WERI-Rb-1 (cell line): ENCODE data around the gene AFF3.

ENCODE experiments used
- DNase-seq: peaks from one replicate; pipeline ENCODE4 v3.0.0-alpha.2; 2020
- H3K27ac ChIP-seq: fragments of 250-450 bp; sonication (Bioruptor Pico); 2 replicates; pipeline ENCODE4 v1.5.1; 2020; ENCODE audit warnings: mild to moderate bottlenecking, moderate library complexity
- H3K27me3 ChIP-seq: fragments of 250-450 bp; sonication (Bioruptor Pico); 2 replicates; pipeline ENCODE4 v1.5.1; 2021; ENCODE audit warnings: mild to moderate bottlenecking, low read depth, moderate library complexity; ENCODE audit not compliant: insufficient read depth, severe bottlenecking
- H3K36me3 ChIP-seq: fragments of 250-450 bp; sonication (Bioruptor Pico); 2 replicates; pipeline ENCODE4 v1.5.1; 2020; ENCODE audit warnings: mild to moderate bottlenecking, moderate library complexity
- H3K4me3 ChIP-seq: 2 replicates; pipeline ENCODE4 v1.5.1; 2011; ENCODE audit warnings: low read depth, mild to moderate bottlenecking, control low read depth, low read length
- H3K9me3 ChIP-seq: fragments of 250-450 bp; sonication (Bioruptor Pico); 2 replicates; pipeline ENCODE4 v1.5.1; 2021; ENCODE audit warnings: mild to moderate bottlenecking, moderate library complexity; ENCODE audit not compliant: severe bottlenecking
- TF ChIP-seq, protein P1 (sequence below): IDR thresholded peaks from 2 replicates; pipeline ENCODE4 v1.5.1; 2011; ENCODE audit warnings: low read depth, mild to moderate bottlenecking, control low read depth, inconsistent platforms, low read length

AFF3 gene

DNA sequence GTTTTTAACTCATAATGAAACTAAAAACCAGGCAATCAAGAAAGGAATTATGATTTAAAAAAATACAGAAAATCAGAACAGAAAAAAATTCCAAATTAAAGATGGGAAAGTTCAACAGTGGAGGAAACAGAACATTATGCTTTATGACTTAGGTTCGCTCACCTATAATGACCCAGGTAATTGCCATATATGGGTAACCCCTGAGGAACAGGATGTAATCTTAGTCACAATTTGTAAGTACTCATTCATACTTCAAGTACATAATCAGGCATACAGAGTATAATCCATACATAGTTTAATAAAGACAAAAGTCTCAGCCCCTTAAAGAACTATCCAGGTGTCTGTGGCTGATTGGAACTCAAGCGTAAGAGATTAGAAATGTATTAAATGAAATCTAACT, 159.6 kb downstream of the AFF3 start:
- TF ChIP-seq, protein P1, sequence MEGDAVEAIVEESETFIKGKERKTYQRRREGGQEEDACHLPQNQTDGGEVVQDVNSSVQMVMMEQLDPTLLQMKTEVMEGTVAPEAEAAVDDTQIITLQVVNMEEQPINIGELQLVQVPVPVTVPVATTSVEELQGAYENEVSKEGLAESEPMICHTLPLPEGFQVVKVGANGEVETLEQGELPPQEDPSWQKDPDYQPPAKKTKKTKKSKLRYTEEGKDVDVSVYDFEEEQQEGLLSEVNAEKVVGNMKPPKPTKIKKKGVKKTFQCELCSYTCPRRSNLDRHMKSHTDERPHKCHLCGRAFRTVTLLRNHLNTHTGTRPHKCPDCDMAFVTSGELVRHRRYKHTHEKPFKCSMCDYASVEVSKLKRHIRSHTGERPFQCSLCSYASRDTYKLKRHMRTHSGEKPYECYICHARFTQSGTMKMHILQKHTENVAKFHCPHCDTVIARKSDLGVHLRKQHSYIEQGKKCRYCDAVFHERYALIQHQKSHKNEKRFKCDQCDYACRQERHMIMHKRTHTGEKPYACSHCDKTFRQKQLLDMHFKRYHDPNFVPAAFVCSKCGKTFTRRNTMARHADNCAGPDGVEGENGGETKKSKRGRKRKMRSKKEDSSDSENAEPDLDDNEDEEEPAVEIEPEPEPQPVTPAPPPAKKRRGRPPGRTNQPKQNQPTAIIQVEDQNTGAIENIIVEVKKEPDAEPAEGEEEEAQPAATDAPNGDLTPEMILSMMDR = no peak
- H3K36me3 ChIP-seq = no peaks in the 10 kb centered on the region
- no peak overlapping the region for H3K27ac ChIP-seq
- H3K9me3 ChIP-seq = no peaks in the 10 kb centered on the region
- H3K27me3 ChIP-seq = no peaks in the 10 kb centered on the region
- DNase-seq = no peak
- H3K4me3 ChIP-seq = no peak overlapping the region

DNA sequence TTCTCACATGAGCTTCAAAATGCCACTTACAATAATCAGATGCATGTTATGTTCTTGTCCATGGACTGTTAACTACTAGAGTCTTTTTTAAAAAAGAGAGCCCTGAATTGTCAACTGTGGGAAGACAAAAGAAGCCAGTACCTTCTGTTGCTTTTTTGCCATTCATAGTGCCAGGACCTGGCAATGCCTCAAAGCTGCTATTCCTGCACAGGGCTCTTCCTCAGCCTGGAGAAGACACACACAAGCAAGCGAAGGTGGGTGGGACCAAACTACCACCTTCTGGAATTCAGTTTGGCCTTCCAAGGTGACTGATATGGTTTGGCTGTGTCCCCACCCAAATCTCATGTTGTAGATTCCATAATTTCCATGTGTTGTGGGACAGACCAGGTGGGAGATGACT, 160.6 kb downstream of the AFF3 start:
- H3K27ac ChIP-seq = no peak overlapping the region
- no peak overlapping the region for H3K4me3 ChIP-seq
- no peaks in the 10 kb centered on the region for H3K9me3 ChIP-seq
- H3K36me3 ChIP-seq = no peaks in the 10 kb centered on the region
- no peaks in the 10 kb centered on the region for H3K27me3 ChIP-seq
- TF ChIP-seq, protein P1 = no peak
- no peak for DNase-seq

DNA sequence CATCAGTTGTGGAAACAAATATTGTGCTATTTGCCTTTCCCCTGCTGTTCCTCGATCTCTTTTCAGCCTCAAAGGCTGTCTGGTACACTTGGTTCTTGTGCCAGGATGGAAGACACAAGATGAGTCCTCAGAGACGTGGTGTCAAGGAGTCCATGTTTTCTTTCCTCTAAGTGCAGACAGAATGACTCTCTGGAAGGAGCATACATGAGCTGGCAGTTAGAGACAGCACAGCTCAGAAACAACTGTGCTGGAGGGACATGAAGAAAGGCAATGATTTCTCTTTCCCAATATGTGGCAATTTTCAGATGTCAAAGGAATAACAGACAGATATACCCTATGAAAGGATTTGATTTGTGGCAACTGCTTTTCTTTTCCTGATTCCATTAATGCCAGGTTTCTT, 162.2 kb downstream of the AFF3 start:
- H3K4me3 ChIP-seq = no peak overlapping the region
- TF ChIP-seq, protein P1 = no peak
- no peak overlapping the region for H3K27ac ChIP-seq
- H3K36me3 ChIP-seq = no peaks in the 10 kb centered on the region
- H3K27me3 ChIP-seq = no peaks in the 10 kb centered on the region
- no peaks in the 10 kb centered on the region for H3K9me3 ChIP-seq
- DNase-seq = no peak

DNA sequence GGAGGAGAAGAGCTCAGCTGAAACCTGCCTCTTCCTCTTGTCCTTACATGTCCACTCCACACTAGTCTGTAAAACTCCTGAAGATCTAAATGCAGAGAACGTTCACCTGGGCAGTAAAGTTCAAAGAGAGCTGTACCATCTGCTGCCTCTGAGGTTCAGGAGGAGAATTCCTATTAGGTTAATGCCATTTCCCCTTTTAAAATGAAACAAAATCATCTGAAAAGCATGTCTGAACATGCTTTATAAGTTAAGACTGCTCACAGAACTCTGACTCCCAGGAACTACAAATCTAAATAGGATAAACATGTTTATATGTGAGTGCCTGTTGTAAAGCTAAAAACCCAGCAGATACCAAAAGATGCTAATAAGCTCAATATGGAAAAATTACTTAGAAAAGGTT, 164.4 kb downstream of the AFF3 start:
- Histone ChIP-seq H3K4me3 (no peak overlapping the region), H3K27me3 (no peaks in the 10 kb centered on the region), H3K27ac (peak overlapping the region; percentile 62), H3K36me3 (no peaks in the 10 kb centered on the region), H3K9me3 (no peaks in the 10 kb centered on the region)
- TF ChIP-seq, protein P1 = no peak
- DNase-seq = peak; percentile 14

DNA sequence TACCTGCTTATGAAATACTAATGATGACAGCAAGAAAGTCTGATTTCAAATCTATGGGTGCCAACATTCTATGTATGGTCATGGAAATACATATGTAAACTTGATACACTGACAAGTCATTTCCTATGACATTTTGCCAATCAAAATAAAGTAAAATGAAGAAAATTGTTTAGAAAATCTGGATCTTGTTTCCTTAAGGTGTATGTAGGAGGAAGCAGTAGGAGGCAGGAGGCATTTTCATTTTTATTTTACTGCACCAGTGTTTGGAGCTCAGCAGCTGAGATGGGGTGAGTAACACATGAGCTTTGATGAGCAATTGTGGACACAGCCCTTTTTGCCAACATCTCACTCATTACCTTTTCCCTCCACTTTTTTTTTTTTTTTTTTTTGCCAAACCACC, 167.0 kb downstream of the AFF3 start:
- H3K4me3 ChIP-seq = no peak overlapping the region
- H3K36me3 ChIP-seq = no peaks in the 10 kb centered on the region
- H3K27ac ChIP-seq = no peak overlapping the region
- no peak for DNase-seq
- TF ChIP-seq, protein P1 = no peak
- no peaks in the 10 kb centered on the region for H3K9me3 ChIP-seq
- H3K27me3 ChIP-seq = no peaks in the 10 kb centered on the region

DNA sequence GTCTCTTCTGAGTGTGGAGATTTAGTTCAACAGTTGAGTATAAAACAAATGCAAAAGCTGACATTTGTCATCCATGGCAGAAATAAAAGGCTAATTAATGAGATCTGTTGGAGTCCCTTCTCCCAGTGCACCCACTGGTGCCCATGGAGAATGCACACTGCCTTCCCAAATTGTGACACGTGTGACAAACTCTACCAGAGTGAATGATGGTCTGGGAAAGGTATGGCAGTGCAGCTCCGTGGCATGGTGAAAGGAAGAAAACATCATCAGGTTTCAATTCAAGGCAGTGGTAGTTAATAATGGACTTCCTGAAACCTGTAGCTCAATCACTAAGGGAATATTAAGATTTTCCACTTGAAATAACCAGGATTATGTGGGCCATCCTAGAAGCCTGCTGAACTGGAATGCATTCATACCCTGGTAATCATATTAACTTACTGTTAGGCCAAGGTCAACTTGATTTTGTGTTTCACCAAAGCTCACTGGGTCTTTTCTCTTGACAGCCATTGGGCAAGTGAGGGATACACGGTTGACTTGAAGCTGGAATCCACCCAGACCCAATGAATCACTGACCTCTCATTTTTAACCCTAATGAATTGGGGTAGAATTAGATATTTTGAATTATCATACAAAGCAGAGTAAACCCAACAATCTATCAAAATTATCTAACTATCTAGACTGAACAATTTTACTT, 167.6 kb downstream of the AFF3 start:
- no peaks in the 10 kb centered on the region for H3K9me3 ChIP-seq
- TF ChIP-seq, protein P1 = no peak
- no peak for DNase-seq
- no peak overlapping the region for H3K4me3 ChIP-seq
- no peaks in the 10 kb centered on the region for H3K36me3 ChIP-seq
- H3K27me3 ChIP-seq = no peaks in the 10 kb centered on the region
- no peak overlapping the region for H3K27ac ChIP-seq
